Endodermal cell (in vitro differentiated cells): Measurements from ENCODE around the gene ZNF536. TPM values are rescaled to one million over a fixed set of nuclear protein-coding genes. Genes with fewer than 3 reads are reported as not detected.

Experiments
- DNase-seq: peaks from one replicate; pipeline ENCODE4 v3.0.0-alpha.2; 2017
- H3K27ac ChIP-seq: 2 replicates; pipeline ENCODE4 v1.5.1; 2013; ENCODE audit warnings: mild to moderate bottlenecking, low read depth, low read length, moderate library complexity
- H3K27me3 ChIP-seq: 2 replicates; pipeline ENCODE4 v1.6.1; 2013; ENCODE audit warnings: mild to moderate bottlenecking, low read length, moderate library complexity; ENCODE audit not compliant: insufficient read depth, control insufficient read depth, poor library complexity, severe bottlenecking
- H3K36me3 ChIP-seq: 2 replicates; pipeline ENCODE4 v1.7.0; 2013; ENCODE audit warnings: mild to moderate bottlenecking, low read length, moderate library complexity; ENCODE audit not compliant: control insufficient read depth, insufficient read depth
- H3K4me1 ChIP-seq: one replicate; pipeline ENCODE4 v1.7.0; 2013; ENCODE audit warnings: low read length; ENCODE audit not compliant: control insufficient read depth, insufficient read depth
- H3K4me3 ChIP-seq: 2 replicates; pipeline ENCODE4 v1.5.1; 2013; ENCODE audit warnings: mild to moderate bottlenecking, low read length, moderate library complexity
- H3K9ac ChIP-seq: 2 replicates; pipeline ENCODE4 v1.6.1; 2013; ENCODE audit warnings: mild to moderate bottlenecking, low read length, moderate library complexity; ENCODE audit not compliant: poor library complexity, severe bottlenecking; ENCODE audit errors: extremely low read depth
- H3K9me3 ChIP-seq: 2 replicates; pipeline ENCODE4 v1.6.1; 2013; ENCODE audit warnings: mild to moderate bottlenecking, low read length, moderate library complexity; ENCODE audit not compliant: control insufficient read depth
- H3K27ac Mint-ChIP-seq: 2 replicates; pipeline ENCODE4 v1.8.0; 2020; ENCODE audit warnings: mixed read lengths
- H3K27me3 Mint-ChIP-seq: 2 replicates; pipeline ENCODE4 v1.8.0; 2021; ENCODE audit warnings: mild to moderate bottlenecking, mixed read lengths; ENCODE audit not compliant: insufficient read depth
- H3K36me3 Mint-ChIP-seq: 2 replicates; pipeline ENCODE4 v1.8.0; 2020; ENCODE audit warnings: low read depth, mixed read lengths
- H3K4me1 Mint-ChIP-seq: 2 replicates; pipeline ENCODE4 v1.8.0; 2020; ENCODE audit warnings: mixed read lengths
- H3K4me3 Mint-ChIP-seq: 2 replicates; pipeline ENCODE4 v1.8.0; 2020; ENCODE audit warnings: mild to moderate bottlenecking, moderate library complexity, mixed read lengths
- H3K9me3 Mint-ChIP-seq: 2 replicates; pipeline ENCODE4 v1.8.0; 2020; ENCODE audit warnings: mild to moderate bottlenecking, mixed read lengths
- WGBS, 2 experiments: methylation state at CpG; one replicate each; pipeline versions ENCODE4 v1.1.5 to v1.1.7; 2013; ENCODE audit warnings: missing lambda C conversion rate in 2 of 2, mixed read lengths in 1 of 2; ENCODE audit not compliant: insufficient coverage in 1 of 2, insufficient read length in 1 of 2; 5-methylcytosine and 5-hydroxymethylcytosine counted together
- total RNA-seq, 2 donors: library from RNA; stranded (reverse); fragmentation: NEBNext Ultra II Directional in 1 of 2; extraction: Animal tissue kit (Norgen Biotek cat#: 25700) in 1 of 2; gene quantifications; 2 replicates in 1 of 2; 3 replicates in 1 of 2; pipeline ENCODE4 v1.2.1, GENCODE V29; 2021
- TF ChIP-seq, protein P1 (sequence below): fragments of 200-600 bp; sonication (generic); conservative IDR thresholded peaks from 2 replicates; pipeline ENCODE4 v1.5.0; 2021; ENCODE audit warnings: antibody characterized with exemption, mild to moderate bottlenecking

ZNF536 gene
- total RNA-seq, 2 donors from 2014 or later, result not detected

DNA sequence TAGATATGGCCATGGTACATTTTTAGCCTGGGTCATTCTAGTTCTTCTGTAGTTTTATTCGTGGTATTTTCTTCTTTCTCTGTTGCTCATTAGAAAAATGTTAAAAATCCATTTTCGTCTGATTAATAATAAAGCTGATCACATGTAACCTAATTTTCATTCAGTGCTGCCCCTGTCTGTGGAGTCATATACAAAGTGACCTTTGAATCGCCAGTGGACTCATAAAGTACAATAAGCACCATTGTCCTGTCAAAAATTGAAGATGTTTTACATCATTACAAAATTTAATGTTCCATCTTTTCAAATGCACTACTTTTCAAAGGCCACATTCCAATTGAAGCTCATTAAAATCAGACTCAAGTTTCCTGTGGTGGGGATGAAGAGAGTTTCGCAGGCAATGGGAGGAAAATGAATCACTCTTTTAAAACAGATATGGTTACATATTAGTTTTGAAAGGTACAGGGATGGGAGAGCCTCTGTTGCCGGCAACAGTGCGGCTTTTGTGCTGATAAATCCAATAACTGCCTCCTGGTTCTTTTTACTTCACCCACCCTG lies 205.4 kb downstream of the ZNF536 start:
- no peaks in the 10 kb centered on the region for H3K9me3 ChIP-seq
- Mint-ChIP-seq H3K36me3 (no peaks in the 10 kb centered on the region), H3K27ac (no peak overlapping the region), H3K4me1 (no peaks in the 10 kb centered on the region), H3K9me3 (no peaks in the 10 kb centered on the region), H3K27me3 (peaks cover 43% of the 10 kb centered on the region), H3K4me3 (no peak overlapping the region)
- no peak overlapping the region for H3K4me3 ChIP-seq
- no peaks in the 10 kb centered on the region for H3K4me1 ChIP-seq
- no peaks in the 10 kb centered on the region for H3K36me3 ChIP-seq
- 90 to 100% methylated on average over 2 to 6 of the region's 6 CpGs for WGBS, 2 experiments
- H3K27me3 ChIP-seq, result peaks cover 57% of the 10 kb centered on the region
- TF ChIP-seq, protein P1, sequence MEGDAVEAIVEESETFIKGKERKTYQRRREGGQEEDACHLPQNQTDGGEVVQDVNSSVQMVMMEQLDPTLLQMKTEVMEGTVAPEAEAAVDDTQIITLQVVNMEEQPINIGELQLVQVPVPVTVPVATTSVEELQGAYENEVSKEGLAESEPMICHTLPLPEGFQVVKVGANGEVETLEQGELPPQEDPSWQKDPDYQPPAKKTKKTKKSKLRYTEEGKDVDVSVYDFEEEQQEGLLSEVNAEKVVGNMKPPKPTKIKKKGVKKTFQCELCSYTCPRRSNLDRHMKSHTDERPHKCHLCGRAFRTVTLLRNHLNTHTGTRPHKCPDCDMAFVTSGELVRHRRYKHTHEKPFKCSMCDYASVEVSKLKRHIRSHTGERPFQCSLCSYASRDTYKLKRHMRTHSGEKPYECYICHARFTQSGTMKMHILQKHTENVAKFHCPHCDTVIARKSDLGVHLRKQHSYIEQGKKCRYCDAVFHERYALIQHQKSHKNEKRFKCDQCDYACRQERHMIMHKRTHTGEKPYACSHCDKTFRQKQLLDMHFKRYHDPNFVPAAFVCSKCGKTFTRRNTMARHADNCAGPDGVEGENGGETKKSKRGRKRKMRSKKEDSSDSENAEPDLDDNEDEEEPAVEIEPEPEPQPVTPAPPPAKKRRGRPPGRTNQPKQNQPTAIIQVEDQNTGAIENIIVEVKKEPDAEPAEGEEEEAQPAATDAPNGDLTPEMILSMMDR, result no peak
- no peak overlapping the region for H3K9ac ChIP-seq
- no peak for DNase-seq
- H3K27ac ChIP-seq, result no peak overlapping the region

DNA sequence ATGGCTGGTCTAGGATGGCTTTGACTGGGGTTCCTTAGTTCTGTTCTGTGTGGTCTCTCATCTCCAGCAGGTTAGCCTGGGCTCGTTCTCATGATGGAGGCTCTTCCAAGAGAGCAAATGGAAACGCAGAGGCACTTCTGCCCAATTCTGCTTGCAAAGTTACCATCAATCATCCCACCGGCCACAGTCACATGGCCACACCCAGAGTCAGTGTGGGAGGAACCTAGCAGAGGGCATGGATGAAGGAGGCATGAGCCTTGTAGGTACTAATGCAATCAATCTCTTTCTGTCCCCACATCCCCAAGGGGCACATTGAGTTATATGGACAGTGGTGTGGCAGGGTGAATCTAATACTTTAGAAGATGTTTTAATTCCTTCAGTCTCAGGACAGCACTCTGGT lies 207.2 kb downstream of the ZNF536 start:
- Mint-ChIP-seq H3K4me1 (peaks cover 4% of the 10 kb centered on the region), H3K27ac (no peak overlapping the region), H3K27me3 (peaks cover 60% of the 10 kb centered on the region), H3K4me3 (no peak overlapping the region), H3K9me3 (no peaks in the 10 kb centered on the region), H3K36me3 (no peaks in the 10 kb centered on the region)
- TF ChIP-seq, protein P1, result no peak
- Histone ChIP-seq H3K36me3 (no peaks in the 10 kb centered on the region), H3K4me3 (no peak overlapping the region), H3K9ac (no peak overlapping the region), H3K27me3 (peaks cover 72% of the 10 kb centered on the region), H3K27ac (no peak overlapping the region), H3K4me1 (no peaks in the 10 kb centered on the region), H3K9me3 (no peaks in the 10 kb centered on the region)
- DNase-seq, result no peak
- WGBS, 2 experiments, result 80 to 83% methylated on average over 1 to 3 of the region's 3 CpGs

DNA sequence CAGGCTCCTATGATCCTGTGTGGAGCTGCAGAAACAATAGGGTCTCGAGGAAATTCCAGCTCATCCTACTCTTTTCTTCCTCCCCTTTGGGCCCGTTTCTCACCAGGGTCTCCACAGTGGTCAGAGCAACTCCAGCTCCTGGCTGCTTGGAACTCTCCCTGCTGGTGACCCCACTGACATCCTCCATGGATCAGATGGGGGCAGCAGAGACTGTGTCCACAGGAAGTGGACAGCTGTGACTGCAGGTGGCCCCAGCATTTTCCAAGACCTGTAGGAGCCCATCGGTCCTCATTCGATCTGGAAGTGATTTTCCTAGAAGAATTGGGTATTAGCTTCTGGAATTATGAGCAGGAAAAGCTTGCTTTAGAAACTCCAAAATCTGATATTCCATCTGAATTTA lies 208.5 kb downstream of the ZNF536 start:
- TF ChIP-seq, protein P1, result no peak
- H3K4me1 ChIP-seq, result no peaks in the 10 kb centered on the region
- DNase-seq, result no peak
- no peak overlapping the region for H3K4me3 ChIP-seq
- Mint-ChIP-seq H3K4me3 (no peak overlapping the region), H3K27me3 (peaks cover 72% of the 10 kb centered on the region), H3K9me3 (no peaks in the 10 kb centered on the region), H3K36me3 (no peaks in the 10 kb centered on the region), H3K4me1 (peaks cover 6% of the 10 kb centered on the region), H3K27ac (no peak overlapping the region)
- H3K27ac ChIP-seq, result no peak overlapping the region
- 86 to 89% methylated on average over 2 to 4 of the region's 4 CpGs for WGBS, 2 experiments
- no peaks in the 10 kb centered on the region for H3K9me3 ChIP-seq
- no peak overlapping the region for H3K9ac ChIP-seq
- no peaks in the 10 kb centered on the region for H3K36me3 ChIP-seq
- H3K27me3 ChIP-seq, result peaks cover 84% of the 10 kb centered on the region
